A673 (cell line): ENCODE measurements around the gene RPTOR. TPM values are rescaled to one million over a fixed set of nuclear protein-coding genes. Genes with fewer than 3 reads are reported as not detected.

ENCODE experiments used
- BruUV-seq: library from RNA; stranded (reverse); fragments of 400-500 nt; replicated peaks from 2 replicates; lab custom pipeline; 2021; lab: Mats Ljungman, UMichigan
- CTCF ChIA-PET: fragments of 300-600 bp; sonication (Branson Sonifier 250); formaldehyde crosslinking; loops from one replicate; lab custom pipeline; 2022; ENCODE audit warnings: antibody characterized with exemption; lab: Charles Lee
- POLR2A ChIA-PET: fragments of 300-600 bp; sonication (Branson Sonifier 250); formaldehyde crosslinking; loops from one replicate; lab custom pipeline; 2022; ENCODE audit warnings: antibody characterized with exemption; ENCODE audit not compliant: low non-redundant PET; lab: Charles Lee
- DNase-seq: peaks from one replicate; pipeline ENCODE4 v3.0.0-alpha.2; 2015; ENCODE audit warnings: low spot score
- H3K27ac ChIP-seq: fragments of 200-600 bp; sonication (generic); 2 replicates; pipeline ENCODE4 v1.5.1; 2016; ENCODE audit warnings: mixed run types, low read depth, mild to moderate bottlenecking, mixed read lengths, antibody characterized with exemption, low read length; ENCODE audit not compliant: poor library complexity, severe bottlenecking
- H3K27me3 ChIP-seq: fragments of 200-600 bp; sonication (generic); replicated peaks from 2 replicates; pipeline ENCODE4 v1.6.1; 2017; ENCODE audit warnings: mixed run types, low read depth, mild to moderate bottlenecking, mixed read lengths, antibody characterized with exemption, low read length; ENCODE audit not compliant: insufficient read depth, poor library complexity
- H3K36me3 ChIP-seq: fragments of 200-600 bp; sonication (generic); 2 replicates; pipeline ENCODE4 v1.6.1; 2016; ENCODE audit warnings: mixed run types, mild to moderate bottlenecking, mixed read lengths, antibody characterized with exemption, low read length; ENCODE audit not compliant: insufficient read depth, poor library complexity, severe bottlenecking
- H3K4me1 ChIP-seq: fragments of 200-600 bp; sonication (generic); 2 replicates; pipeline ENCODE4 v1.6.1; 2017; ENCODE audit warnings: mixed run types, mild to moderate bottlenecking, mixed read lengths, antibody characterized with exemption, low read length; ENCODE audit not compliant: insufficient read depth, poor library complexity, severe bottlenecking
- H3K4me3 ChIP-seq: fragments of 200-600 bp; sonication (generic); 2 replicates; pipeline ENCODE4 v1.5.1; 2016; ENCODE audit warnings: low read depth, mixed run types, mild to moderate bottlenecking, mixed read lengths, low read length; ENCODE audit not compliant: poor library complexity, severe bottlenecking
- H3K9me3 ChIP-seq: fragments of 200-600 bp; sonication (generic); 2 replicates; pipeline ENCODE4 v1.6.1; 2016; ENCODE audit warnings: mixed run types, low read depth, mild to moderate bottlenecking, mixed read lengths, antibody characterized with exemption, low read length; ENCODE audit not compliant: poor library complexity, severe bottlenecking
- EZH2 ChIP-seq: fragments of 200-600 bp; sonication (generic); IDR thresholded peaks from 2 replicates; pipeline ENCODE4 v1.6.1; 2017; ENCODE audit warnings: borderline replicate concordance, low read depth, mild to moderate bottlenecking, mixed read lengths, antibody characterized with exemption, low read length; ENCODE audit not compliant: poor library complexity, severe bottlenecking
- intact Hi-C: fragments of 100-400 bp; cut with micrococcal nuclease; formaldehyde crosslinking; loops from one replicate; pipeline ENCODE4 v1.10.0; 2022; ENCODE audit not compliant: unreplicated experiment
- total RNA-seq: library from RNA; stranded (reverse); gene quantifications from 2 replicates; pipeline ENCODE4 v1.2.3, GENCODE V29; 2021
- TF ChIP-seq, protein P1 (sequence below): fragments of 300-800, 200-600 bp; sonication (generic); conservative IDR thresholded peaks from 2 replicates; pipeline ENCODE4 v1.5.1; 2017; ENCODE audit warnings: low read depth, mild to moderate bottlenecking, antibody characterized with exemption, low read length, moderate library complexity, mixed read lengths

The RPTOR gene
- total RNA-seq, 1 experiment from 2014 or later: 55.2 TPM

- Histone ChIP-seq H3K4me3 (no peak overlapping the region), H3K4me1 (peaks cover 5% of the 10 kb centered on the region), H3K27me3 (no peaks in the 10 kb centered on the region), H3K27ac (no peak overlapping the region), H3K9me3 (no peaks in the 10 kb centered on the region), H3K36me3 (no peaks in the 10 kb centered on the region)
- intact Hi-C loops: no loop called here
- TF ChIP-seq, protein P1, sequence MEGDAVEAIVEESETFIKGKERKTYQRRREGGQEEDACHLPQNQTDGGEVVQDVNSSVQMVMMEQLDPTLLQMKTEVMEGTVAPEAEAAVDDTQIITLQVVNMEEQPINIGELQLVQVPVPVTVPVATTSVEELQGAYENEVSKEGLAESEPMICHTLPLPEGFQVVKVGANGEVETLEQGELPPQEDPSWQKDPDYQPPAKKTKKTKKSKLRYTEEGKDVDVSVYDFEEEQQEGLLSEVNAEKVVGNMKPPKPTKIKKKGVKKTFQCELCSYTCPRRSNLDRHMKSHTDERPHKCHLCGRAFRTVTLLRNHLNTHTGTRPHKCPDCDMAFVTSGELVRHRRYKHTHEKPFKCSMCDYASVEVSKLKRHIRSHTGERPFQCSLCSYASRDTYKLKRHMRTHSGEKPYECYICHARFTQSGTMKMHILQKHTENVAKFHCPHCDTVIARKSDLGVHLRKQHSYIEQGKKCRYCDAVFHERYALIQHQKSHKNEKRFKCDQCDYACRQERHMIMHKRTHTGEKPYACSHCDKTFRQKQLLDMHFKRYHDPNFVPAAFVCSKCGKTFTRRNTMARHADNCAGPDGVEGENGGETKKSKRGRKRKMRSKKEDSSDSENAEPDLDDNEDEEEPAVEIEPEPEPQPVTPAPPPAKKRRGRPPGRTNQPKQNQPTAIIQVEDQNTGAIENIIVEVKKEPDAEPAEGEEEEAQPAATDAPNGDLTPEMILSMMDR: no peak
- TF ChIP-seq EZH2: no peak
- no TSS peak for BruUV-seq
- no peak for DNase-seq
- POLR2A ChIA-PET: no interaction called here
- CTCF ChIA-PET: no interaction called here
Measured at GRCh38 chr17:80854220-80854619, 309.6 kb downstream of the RPTOR start.

DNA sequence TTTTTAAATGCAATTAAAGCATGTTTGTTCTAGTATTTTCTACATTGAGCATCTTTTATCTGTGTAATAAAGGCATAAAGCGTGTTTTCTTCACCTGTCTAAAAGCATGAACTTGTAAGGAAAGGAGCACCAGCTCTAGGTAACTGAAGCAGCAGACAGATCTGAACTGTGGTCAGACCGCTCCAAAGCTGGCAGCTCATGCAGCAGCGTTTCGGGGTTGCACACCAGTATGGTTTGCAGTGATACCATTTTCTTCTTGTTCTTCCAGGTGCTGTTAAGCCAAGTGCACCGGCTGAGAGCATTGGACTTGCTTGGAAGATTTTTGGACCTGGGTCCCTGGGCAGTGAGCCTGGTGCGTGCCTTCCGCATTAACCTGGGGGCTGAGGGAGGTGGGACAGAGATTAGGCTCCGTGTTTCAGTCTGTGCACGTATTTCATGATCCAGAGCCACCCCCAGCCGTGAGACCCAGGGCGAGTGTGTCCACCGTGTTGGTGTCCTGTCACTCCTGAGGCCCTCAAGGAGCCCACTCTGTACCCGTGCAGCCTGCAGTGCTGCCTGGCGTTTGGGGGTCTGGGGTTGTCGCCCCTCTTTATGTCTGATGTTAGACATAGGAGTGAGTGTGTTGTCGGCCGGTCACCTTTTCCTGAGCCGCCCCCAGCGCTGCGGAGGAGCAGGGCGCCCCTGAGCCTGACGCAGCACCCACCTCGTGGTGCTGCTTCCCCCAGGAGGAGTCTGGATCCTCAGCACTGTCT, 310.7 kb downstream of the RPTOR start:
- DNase-seq: no peak
- H3K4me1 ChIP-seq: peaks cover 16% of the 10 kb centered on the region
- H3K4me3 ChIP-seq: no peak overlapping the region
- TF ChIP-seq EZH2: no peak
- TF ChIP-seq, protein P1: no peak
- BruUV-seq: no TSS peak
- CTCF ChIA-PET: interaction anchor here (0.5 kb wide), 1 partner anchor 10 kb away, joined by 3 read pairs; no protein-coding TSS in a partner anchor
- no peaks in the 10 kb centered on the region for H3K27me3 ChIP-seq
- intact Hi-C loops: no loop called here
- no peaks in the 10 kb centered on the region for H3K9me3 ChIP-seq
- H3K27ac ChIP-seq: peak overlapping the region; percentile 30
- POLR2A ChIA-PET: no interaction called here
- H3K36me3 ChIP-seq: no peaks in the 10 kb centered on the region

DNA sequence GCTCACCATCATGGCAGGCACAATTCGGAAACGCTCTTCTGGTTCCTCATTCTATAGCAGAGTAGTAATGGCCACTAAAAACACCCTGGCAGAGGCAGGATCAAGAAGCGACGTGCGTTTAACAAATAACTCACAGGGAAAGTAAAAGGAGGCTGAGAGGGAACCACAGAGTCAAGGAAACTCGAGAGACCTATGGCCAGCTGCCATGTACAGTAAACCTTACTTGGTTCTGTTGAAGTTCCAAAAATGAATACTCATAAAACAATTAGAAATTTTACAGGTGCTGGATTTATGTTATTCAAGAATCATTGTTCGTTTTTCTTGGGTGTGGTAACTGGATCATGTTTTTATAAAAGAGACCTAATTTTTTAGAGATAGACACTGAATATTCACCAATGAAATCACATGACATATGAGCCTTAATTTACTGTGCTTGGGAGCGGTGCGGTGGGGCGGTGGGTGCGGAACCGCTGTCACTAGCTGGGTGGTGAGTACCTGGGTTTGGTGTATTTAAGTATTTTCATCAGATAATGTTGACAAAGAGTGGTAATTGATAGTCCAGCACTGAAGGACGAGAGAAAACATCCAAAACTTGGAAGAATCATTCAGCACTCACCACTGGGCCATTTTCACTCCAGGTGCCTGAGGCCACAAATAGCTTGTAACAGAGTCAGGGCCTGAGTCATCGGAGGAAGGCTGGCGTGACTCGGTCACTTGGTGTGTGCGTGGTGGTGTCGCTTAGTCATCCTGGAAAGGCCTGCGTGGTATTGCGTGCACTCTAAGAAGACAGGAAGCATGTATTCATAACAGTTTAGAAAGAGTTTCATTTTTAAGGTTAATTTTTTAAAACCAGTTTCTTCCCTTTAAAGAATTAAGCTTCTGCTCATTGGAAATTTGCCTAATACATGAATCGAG, 311.6 kb downstream of the RPTOR start:
- Histone ChIP-seq H3K4me1 (peaks cover 16% of the 10 kb centered on the region), H3K36me3 (no peaks in the 10 kb centered on the region), H3K27me3 (no peaks in the 10 kb centered on the region), H3K4me3 (no peak overlapping the region), H3K9me3 (no peaks in the 10 kb centered on the region), H3K27ac (peak overlapping the region; percentile 30)
- intact Hi-C loops: no loop called here
- DNase-seq: peak; percentile 48
- no TSS peak for BruUV-seq
- TF ChIP-seq, protein P1: no peak
- TF ChIP-seq EZH2: no peak
- POLR2A ChIA-PET: no interaction called here
- CTCF ChIA-PET: interaction anchor here (0.5 kb wide), 1 partner anchor 245 kb away, joined by 3 read pairs; no protein-coding TSS in a partner anchor
